Testis (tissue), 2 donors: ENCODE data around the gene PCLO.

ENCODE experiments used
- POLR2A ChIP-seq: fragments of 450-650 bp; IDR thresholded peaks from one replicate; pipeline ENCODE4 v1.6.1; 2017; ENCODE audit warnings: antibody characterized with exemption, mild to moderate bottlenecking, moderate library complexity
- TF ChIP-seq, protein P1 (sequence below), 3 experiments: fragments of 450-650 bp in 2 of 3; fragments of 200-600 bp in 1 of 3; sonication (generic) in 1 of 3; IDR thresholded peaks; one replicate each; pipeline ENCODE4 v1.5.1; 2016 to 2019; ENCODE audit warnings: antibody characterized with exemption in 3 of 3, mild to moderate bottlenecking in 2 of 3, moderate library complexity in 1 of 3

- no peak for TF ChIP-seq POLR2A
- TF ChIP-seq, protein P1, sequence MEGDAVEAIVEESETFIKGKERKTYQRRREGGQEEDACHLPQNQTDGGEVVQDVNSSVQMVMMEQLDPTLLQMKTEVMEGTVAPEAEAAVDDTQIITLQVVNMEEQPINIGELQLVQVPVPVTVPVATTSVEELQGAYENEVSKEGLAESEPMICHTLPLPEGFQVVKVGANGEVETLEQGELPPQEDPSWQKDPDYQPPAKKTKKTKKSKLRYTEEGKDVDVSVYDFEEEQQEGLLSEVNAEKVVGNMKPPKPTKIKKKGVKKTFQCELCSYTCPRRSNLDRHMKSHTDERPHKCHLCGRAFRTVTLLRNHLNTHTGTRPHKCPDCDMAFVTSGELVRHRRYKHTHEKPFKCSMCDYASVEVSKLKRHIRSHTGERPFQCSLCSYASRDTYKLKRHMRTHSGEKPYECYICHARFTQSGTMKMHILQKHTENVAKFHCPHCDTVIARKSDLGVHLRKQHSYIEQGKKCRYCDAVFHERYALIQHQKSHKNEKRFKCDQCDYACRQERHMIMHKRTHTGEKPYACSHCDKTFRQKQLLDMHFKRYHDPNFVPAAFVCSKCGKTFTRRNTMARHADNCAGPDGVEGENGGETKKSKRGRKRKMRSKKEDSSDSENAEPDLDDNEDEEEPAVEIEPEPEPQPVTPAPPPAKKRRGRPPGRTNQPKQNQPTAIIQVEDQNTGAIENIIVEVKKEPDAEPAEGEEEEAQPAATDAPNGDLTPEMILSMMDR (IDR thresholded peaks at IDR 0.05): no peak
Measured at GRCh38 chr7:83105063-83105462, 57.6 kb downstream of the PCLO start.
